ENCODE measurements around the gene NDUFAF8. TPM values are rescaled to one million over a fixed set of nuclear protein-coding genes. Genes with fewer than 3 reads are reported as not detected.

The NDUFAF8 gene
- total and polyA plus RNA-seq, 4 donors = 20.2 to 46.5 (median 26.9) TPM

DNA sequence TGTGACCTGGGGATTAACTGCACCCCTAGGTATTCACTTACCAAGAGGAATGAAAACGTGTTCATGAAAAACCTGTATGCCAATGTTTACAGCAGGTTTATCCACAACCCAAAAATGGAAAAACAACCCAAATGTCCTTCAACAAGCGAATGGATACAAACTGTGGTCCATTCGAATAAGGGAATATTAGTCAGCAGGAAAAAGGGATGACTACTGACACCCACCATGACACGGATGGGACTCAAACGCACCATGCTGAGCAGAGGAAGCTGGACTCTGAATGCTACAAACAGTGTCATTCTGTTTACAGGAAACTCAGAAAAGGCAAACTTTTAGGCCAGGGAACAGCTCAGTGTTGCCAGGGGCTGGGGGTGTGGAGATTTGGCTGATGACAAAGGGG lies 51.1 kb downstream of the NDUFAF8 start:
- 94 to 97% methylated on average over 5 of the region's 5 CpGs for WGBS, 2 donors
- no peak for DNase-seq
- peaks cover 0 to 1% of the 10 kb centered on the region in 2 donors for H3K36me3 ChIP-seq (ENCODE audit: control insufficient read depth in 1 of 2, insufficient read depth in 2 of 2, low read length in 1 of 2)
- no peak for ATAC-seq (ENCODE audit: low FRiP score)
- H3K9me3 ChIP-seq (ENCODE audit: control insufficient read depth, low read length) = no peaks in the 10 kb centered on the region
- H3K27me3 ChIP-seq (ENCODE audit: control insufficient read depth in 1 of 2, insufficient read depth in 2 of 2, low read length in 1 of 2) = no peaks in the 10 kb centered on the region
- no peaks in the 10 kb centered on the region for H3K4me1 ChIP-seq (ENCODE audit: control insufficient read depth in 1 of 2, insufficient read depth in 2 of 2, low read length in 2 of 2)
- H3K4me3 ChIP-seq (ENCODE audit: low read length in 2 of 2) = no peak overlapping the region
- no peak overlapping the region for H3K27ac ChIP-seq (ENCODE audit: low read depth in 1 of 2, low read length in 2 of 2)
- intact Hi-C loops (cut with DNase I) = loop anchor here in 1 of 2 donors (5.0 kb wide), 1 partner anchor 262 kb away; the partner anchor contains the start of gene FAAP100

Other genes with a start within 250 kb of the NDUFAF8 start
- gene CHMP6, start 247.5 kb upstream of the NDUFAF8 start, total RNA-seq = 10 to 100 TPM; 22.9 to 30.9 TPM
- 10 to 100 TPM; 15.9 to 30.8 TPM for gene CHMP6, start 247.5 kb upstream of the NDUFAF8 start, polyA plus RNA-seq
- gene BAIAP2, start 204.2 kb upstream of the NDUFAF8 start, total RNA-seq = 10 to 100 TPM; 19.2 to 23.7 TPM
- 1 to 10 TPM; 1.7 to 9.5 TPM for gene BAIAP2, start 204.2 kb upstream of the NDUFAF8 start, polyA plus RNA-seq
- gene PVALEF, start 73.8 kb upstream of the NDUFAF8 start, total RNA-seq = not detected
- gene PVALEF, start 73.8 kb upstream of the NDUFAF8 start, polyA plus RNA-seq = not detected
- 10 to 100 TPM; 14.2 to 15.1 TPM for gene AATK, start 73.1 kb upstream of the NDUFAF8 start, total RNA-seq
- gene AATK, start 73.1 kb upstream of the NDUFAF8 start, polyA plus RNA-seq = 1 to 10 TPM; 2.9 to 4.0 TPM
- 10 to 100 TPM in 1 of 2 donors, 1 to 10 TPM in 1; 6.7 to 11.3 TPM for gene CEP131, start 16.4 kb upstream of the NDUFAF8 start, total RNA-seq
- 10 to 100 TPM in 1 of 2 donors, 1 to 10 TPM in 1; 5.0 to 86.6 TPM for gene CEP131, start 16.4 kb upstream of the NDUFAF8 start, polyA plus RNA-seq
- gene TEPSIN, start 263 bp upstream of the NDUFAF8 start, total RNA-seq = 10 to 100 TPM; 25.6 to 44.4 TPM
- gene TEPSIN, start 263 bp upstream of the NDUFAF8 start, polyA plus RNA-seq = 10 to 100 TPM in 1 of 2 donors, 1 to 10 TPM in 1; 5.6 to 79.0 TPM
- gene SLC38A10, start 56.0 kb downstream of the NDUFAF8 start, total RNA-seq = 10 to 100 TPM; 61.9 to 79.6 TPM
- gene SLC38A10, start 56.0 kb downstream of the NDUFAF8 start, polyA plus RNA-seq = 100 to 1,000 TPM in 1 of 2 donors, 10 to 100 TPM in 1; 22.3 to 118 TPM
- 10 to 100 TPM; 22.8 to 49.3 TPM for gene BAHCC1, start 156.1 kb downstream of the NDUFAF8 start, total RNA-seq
- gene BAHCC1, start 156.1 kb downstream of the NDUFAF8 start, polyA plus RNA-seq = 10 to 100 TPM in 1 of 2 donors, 1 to 10 TPM in 1; 3.9 to 16.8 TPM